Activated effector memory CD4-positive, alpha-beta T cell treated with Interleukin-2 at 50 U/mL for 16 hours (primary cell): ENCODE data around the gene ITGB4.

Experiments used
- DNase-seq: peaks from one replicate; pipeline ENCODE4 v3.0.0-alpha.2; 2020

The ITGB4 gene

DNA sequence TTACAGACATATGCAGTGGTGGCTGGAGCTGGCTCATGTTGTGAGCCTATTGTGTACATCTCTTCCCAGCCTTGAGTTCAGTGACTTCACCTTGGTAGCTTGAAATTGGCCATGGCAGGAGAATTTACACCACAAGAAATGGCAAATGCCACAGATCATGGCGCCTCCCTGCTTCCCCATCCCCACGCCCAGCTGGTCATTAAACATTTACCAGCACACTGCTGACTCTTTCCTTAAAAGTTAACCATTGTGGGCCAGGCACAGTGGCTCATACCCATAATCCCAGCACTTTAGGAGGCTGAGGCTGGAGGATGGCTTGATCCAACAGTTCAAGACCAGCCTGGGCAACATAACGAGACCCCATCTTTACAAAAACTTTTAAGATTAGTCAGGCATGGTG lies 22.6 kb upstream of the ITGB4 start:
- no peak for DNase-seq

DNA sequence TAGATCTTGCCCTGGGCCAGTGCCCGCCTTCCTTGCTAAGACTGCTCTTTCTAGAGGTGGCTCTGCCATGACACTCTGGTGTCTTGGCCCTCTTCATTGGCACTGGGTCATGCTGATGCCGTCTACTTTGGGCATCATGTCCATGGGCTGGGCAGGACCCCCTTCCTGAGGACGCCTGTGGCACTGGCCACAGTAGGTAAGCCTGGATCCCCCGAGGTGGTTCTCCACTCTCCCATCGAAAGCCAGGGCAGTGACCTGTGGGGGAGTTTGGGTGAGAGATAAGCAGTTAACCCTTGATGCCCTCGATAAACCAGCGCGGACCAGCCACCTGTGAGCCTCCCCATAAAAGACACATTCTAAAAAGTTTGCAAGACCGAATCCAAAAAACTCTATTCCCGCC lies 20.0 kb upstream of the ITGB4 start:
- no peak for DNase-seq

DNA sequence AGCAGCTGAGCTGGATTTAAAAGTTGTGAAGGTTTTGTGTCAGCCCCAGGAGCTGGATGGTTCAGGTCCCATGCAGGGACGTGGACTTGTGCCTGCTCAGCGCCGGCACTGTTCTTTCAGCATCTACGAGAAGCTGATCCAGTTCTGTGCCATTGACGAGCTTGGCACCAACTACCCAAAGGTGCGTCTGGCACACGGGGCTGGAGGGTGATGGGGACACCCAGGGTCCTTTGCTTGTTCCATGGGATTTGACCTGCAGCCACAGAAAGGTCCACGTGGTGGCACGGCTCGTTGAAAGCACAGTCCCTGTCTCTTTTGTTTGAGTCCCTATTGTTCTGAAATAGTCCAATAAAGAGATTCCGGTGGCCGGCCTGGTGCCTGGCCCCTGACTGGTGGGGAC lies 18.1 kb upstream of the ITGB4 start:
- DNase-seq: no peak

DNA sequence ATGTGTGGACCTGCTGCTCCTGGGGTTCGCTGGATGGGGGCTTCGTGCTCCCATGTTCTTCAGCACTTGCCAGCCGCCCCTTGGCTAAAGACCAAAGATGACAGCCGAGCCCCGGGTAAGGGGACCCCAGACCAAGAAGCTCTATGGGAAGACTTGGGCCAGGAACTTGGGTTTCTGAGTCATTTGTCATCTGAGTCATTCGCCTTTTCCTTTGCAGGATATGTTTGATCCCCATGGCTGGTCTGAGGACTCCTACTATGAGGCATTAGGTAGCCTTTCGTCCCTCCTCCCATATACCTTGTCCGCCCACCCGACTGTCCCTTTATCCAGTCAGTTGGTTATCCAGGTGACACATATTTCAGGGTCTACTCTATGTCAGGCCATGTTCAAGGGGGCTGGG lies 17.7 kb upstream of the ITGB4 start:
- DNase-seq: no peak

DNA sequence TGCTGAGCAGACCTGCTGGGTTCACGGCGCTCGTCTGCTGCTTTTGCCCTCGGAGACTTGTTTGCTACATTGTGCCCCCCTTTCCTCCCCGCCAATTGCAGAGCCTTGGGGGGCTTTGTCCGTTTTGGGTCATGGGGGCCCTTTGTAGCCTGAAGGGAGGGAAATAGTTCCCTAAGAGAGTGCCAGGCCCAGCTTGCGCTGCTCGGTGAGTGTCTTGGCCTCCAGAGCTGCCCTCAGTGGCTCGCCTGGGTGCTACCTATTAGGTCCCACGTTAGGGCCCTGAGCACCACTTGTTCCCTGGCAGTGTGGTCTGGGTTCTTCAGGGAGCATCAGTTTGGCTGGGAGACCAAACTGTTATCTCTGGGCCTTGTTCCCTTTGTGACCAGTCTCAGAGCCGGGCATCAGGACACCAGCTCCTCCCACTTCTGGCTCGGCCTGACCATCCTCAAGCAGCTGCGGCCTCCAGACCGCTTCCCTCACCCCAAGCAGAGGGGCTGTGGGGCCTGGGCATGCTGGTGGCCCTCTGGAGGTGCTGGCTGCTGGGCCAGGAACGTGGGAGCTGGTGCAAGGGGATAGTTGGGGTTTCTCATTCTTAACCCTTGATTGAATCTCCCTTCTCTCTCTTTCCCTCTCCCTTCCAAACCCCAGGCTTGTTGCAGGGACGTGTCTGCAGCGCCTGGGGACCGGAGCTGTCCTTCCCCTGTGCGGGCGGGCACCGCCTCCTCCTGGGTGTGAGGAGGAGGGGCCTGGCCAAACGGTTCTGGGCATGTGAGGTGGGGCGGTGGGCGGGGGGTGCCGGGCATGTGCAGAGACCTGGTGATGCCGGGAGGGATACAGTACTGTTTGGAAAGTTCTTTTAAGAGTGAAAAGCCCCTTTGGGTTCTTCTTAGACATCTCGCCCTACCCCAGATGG lies 16.0 kb upstream of the ITGB4 start:
- DNase-seq: no peak

DNA sequence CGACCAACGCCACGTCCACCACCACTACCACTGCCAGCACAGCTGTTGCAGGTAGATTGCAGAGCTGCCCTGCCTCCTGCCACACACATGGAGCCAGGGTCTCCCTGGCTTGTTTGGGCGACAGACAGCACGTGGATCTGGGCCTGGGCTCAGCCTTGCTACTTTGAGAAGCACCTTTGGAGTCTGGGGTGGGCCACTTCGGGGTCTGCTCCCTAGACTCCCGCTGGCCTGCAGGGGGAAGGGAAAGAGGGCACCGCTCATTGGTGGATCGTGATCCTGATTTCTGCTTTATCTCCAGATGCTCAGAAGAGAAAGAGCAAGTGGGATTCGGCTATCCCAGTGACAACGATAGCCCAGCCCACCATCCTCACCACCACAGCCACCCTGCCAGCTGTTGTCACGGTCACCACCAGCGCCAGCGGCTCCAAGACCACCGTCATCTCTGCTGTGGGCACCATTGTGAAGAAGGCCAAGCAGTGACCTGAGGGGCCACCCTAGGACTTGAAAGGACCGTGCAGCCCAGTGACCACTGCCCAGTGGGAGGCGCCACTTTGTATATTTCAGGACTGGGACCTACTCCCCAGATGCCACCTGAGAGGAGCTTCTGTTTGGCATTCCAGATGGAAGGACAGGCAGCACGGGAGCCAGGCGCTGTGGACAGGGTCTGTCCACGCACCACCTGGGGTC lies 15.1 kb upstream of the ITGB4 start:
- DNase-seq: no peak

DNA sequence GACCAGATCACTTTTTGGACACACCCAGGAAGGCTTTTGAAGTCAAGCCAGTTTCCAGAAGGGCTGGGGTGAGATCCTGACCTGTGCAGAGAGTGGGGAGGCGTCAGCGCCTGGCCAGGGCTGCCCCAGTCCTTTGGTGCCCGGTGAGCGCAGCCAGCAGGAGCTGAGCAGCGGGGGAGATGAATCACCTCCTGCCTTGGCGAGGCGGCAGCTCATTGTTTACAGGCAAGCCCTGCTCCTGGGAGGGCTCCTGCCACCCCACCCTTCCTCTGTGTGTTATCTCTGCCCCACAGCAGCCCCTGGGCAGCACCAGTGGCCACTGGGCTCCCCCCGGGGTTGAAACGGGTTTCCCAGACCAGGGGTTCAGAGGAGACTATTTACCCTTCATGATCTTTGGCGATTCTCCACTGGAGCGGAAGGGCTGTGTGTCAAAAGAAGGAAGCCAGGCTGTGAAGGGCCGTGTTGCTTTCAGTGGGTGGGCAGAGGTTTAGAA lies 14.1 kb upstream of the ITGB4 start:
- DNase-seq: no peak

DNA sequence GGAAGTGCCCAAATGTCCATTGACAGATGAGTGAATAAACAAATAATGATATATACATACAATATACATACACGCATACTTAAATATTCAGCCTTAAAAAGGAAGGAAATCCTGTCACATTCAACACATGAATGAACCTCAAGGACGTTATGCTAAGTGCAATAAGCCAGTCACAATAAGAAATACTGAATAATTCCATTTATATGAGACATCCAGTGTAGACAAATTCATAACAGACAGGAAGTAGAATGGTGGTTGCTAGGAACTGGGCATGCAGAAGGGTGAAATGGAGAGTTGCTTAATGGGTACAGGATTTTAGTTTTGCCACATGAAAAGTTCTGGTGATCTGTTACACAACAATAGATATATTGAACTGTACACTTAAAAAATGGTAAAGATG lies 8.8 kb upstream of the ITGB4 start:
- no peak for DNase-seq

DNA sequence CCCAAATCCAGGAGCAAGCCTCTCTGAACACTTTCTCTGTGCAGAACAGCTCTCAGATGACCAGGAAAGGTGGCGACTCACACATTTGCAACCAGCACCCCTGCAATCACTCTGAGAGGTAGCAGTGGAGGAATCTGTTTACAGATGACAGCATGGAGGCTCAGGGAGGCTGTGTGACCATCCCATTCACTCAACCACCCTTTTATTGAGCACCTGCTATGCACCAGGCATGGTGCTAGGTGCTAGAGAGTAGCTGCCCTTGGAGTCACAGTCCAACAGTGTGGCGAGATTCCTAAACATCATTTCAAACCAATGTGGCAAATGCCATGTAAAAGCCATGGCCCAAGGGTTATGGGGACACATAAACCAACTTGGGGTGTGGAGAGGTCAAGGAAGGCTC lies 1.5 kb upstream of the ITGB4 start:
- no peak for DNase-seq

DNA sequence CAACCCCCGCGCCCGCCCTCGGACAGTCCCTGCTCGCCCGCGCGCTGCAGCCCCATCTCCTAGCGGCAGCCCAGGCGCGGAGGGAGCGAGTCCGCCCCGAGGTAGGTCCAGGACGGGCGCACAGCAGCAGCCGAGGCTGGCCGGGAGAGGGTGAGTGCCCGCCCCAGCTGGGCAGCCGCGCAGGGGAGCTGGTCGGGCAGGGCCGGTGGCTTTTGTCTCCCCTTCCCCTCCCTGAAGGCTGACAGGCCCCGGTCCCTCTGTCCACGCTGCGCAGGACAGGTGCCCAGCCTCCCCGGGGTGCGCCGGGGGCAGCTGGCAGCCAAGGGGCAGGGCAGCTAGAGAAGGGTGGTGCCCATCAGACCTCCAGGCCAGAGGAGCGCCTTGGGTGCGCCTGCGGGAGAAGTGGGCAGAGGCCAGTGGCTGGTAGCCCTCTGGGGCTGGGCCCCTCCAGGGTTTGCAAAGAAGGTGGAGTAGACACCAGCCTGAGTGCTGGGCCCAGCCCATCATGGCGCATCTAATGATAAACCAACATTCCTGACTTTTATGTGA lies 278 bp downstream of the ITGB4 start:
- DNase-seq: no peak

DNA sequence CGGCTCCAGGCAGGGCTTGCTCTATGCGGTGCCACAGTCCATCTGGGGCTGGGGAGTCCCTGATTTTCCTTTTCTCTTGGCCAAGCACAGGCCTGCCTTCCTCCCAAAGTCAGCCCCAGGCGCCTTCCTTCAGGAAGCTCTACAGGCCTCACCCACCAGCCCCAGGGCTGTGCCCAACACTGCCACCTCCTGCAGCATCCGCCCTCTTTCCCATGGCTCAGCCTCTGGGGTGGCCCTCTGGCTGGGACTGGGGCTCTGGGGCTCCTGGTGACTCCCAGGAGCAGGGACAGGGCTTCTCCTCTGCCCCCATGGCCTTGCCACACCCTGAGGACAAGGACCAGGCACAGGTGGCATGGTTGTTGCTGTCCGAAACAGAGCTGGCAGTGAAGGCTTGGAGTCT lies 817 bp downstream of the ITGB4 start:
- no peak for DNase-seq

DNA sequence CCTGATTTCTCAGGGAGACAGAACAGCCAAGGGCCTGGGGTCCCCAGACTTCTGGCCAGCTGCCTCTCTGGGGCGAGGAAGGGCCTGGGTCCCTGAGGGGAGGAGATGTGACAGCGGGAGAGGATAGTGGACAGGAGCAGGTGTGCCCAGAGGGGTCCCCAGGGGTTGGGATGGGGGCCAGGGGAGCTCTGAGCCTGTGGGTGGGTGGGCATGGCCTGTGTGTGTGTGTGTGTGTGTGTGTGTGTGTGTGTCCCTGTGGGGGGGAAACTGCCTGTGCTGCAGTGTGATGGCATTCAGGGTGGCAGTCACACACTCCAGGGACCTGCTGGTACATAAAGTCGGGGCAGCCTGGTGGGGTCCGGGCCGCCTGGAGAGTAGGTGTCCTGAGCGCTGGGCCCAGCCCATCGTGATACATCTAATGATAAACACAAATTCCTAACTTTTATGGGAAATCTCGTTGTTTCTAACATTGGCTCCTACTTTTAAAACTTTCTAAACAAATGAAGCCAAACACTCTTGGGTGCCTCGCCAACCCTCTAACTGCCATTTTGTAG lies 1.4 kb downstream of the ITGB4 start:
- no peak for DNase-seq

DNA sequence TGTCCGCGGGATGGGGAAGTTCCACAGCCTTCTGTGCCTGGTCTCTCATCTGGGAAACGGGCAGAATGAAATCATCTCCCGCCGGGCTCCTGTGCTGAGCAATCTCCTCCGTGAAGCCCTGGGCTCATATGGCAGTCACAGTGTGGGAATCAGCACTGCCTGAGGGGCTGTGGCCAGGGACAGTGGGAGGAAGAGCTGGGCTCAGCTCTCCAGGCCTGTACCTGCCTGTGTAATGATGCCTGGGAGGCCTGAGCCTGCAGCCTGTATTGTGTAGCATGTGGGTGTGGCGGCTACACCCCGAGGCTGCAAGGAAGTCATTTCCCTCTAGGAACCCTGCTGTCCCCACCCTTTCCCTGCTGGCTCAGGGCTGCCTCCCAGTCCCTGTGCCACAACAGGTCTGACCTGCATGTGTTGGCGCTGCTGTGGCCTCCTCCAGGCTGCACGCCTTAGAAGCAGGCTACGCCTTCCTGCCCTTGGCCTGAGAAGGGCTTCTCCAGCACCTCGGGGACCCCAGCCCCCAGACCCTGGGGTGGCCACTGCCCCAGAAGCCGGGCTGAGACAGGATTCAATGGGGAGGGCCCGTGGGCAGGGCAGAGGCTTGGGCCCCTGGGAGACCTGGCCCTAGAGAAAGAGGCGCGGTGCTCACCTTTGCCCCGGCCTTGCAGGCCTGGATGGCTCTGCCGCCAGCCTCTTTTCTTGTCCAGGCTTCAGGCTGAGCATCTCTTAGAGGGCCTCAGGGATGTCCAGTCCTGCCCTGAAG lies 2.1 kb downstream of the ITGB4 start:
- no peak for DNase-seq

DNA sequence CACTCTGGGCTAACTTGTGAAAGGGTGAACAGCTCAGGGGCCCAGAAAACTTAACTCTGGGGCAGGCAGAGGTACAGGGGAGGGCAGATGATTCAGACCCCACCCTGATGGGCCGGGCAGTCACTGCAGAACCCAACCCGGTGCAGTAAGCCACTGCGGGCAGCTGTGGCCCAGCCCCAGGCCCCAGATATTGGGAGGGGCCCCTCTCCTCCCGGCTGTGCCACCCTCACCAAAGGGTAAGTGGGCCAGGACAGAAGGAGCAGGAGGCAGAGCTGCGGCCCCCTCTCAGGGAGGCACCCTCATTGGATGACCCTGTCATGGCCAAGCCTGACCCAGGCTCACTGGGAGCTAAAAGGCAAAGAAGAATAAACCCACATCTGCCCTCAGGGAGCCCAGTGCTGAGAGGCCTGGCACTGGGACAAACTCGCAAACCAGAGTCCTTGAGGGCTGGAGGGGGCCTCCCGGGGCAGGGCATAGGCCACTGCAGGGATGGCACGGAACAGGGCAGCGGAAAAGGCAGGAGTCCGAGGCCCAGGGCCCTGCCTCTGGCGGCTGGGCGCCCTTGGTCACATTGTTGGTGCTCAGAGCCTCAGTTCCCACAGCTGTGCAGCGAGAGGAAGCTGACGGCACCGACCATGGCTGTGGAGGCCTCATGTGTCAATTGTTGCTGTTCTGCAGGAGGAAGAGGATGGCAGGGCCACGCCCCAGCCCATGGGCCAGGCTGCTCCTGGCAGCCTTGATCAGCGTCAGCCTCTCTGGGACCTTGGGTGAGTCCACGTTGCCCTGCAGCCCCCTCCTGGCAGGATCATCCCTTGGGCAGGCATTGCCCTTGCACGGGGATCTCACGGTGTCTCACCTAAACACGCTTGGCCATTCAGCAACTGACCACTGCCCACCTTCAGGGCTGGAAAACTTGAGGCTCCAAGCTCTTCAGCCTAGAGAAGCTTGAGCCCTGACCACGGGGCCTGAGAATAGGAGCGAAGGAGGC lies 3.1 kb downstream of the ITGB4 start:
- no peak for DNase-seq

DNA sequence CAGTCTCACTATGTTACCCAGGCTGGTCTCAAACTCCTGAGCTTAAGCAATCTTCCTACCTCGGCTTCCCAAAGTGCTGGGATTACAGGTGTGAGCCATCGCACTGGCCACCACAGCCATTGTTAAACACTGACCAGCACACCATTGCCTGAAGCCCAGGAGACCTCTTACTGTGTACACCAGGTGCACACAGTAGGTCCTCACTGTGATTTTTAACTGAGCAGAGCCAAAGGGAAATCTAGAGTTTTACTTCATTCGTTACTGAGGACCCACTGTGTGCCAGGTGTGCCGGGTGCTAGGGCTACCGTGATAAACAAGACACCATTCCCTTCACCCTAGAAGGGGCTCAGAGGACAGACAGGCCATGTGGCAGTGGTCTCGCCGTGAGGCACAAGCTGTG lies 4.2 kb downstream of the ITGB4 start:
- no peak for DNase-seq

DNA sequence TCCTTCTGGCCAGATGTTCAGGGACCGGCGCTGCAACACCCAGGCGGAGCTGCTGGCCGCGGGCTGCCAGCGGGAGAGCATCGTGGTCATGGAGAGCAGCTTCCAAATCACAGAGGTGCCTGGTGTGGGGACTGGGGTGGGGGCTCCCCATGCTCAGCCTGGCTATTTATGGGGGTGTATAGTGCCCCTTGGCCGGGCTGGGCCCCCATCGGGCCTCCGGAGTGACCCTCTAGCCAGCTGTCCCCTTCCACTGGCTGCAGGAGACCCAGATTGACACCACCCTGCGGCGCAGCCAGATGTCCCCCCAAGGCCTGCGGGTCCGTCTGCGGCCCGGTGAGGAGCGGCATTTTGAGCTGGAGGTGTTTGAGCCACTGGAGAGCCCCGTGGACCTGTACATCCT lies 6.1 kb downstream of the ITGB4 start:
- DNase-seq: no peak

DNA sequence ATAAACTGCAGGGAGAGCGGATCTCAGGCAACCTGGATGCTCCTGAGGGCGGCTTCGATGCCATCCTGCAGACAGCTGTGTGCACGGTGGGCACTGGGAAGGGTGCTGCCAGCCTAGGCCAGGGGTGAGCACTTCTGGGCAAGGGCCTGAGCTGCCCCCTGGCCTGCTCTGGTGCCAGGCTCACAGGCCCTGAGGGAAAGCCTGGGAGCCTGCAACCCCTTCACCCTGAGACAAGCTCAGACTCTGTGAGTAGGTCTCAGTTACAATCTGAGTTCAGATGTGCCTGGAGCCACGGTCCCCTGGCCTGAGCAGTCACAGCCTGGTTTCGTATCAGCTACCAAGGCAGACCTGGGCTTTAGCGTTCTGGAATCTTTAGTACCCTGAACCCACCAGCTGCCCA lies 8.1 kb downstream of the ITGB4 start:
- DNase-seq: no peak

DNA sequence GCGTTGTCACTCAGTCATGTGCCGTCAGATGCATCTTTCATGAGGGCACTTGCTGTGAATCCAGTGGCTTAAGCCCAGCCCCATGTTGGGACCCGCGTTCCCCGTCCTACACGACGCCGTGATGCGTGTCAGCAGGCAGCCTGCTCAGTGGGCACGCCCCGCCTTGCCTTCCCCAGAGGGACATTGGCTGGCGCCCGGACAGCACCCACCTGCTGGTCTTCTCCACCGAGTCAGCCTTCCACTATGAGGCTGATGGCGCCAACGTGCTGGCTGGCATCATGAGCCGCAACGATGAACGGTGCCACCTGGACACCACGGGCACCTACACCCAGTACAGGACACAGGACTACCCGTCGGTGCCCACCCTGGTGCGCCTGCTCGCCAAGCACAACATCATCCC lies 8.8 kb downstream of the ITGB4 start:
- DNase-seq: no peak

DNA sequence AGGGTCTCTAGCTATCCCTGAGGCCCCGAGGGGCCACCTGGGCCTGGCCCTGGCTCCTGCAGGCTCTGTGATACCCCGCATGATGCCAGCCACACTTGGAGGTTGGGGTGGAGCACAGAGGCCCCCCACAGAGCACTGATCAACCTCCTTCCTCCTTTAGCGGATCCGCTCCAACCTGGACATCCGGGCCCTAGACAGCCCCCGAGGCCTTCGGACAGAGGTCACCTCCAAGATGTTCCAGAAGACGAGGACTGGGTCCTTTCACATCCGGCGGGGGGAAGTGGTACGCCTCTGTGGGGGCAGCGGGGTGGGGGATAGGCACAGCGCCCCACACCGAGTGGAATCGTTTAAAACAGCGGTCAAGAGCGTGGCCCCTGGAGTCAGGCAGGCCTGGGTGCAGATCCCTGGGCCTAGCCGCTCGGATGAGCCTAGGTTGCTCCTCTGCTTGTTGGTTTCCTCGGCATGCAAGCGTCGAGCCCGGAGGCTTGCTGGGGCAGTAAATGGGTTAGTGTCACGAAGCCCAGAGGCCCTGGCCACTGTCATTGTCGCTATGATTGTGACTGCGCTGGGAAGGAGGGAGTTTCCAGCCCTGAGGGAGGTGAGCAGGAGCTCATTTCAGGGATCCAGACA lies 9.9 kb downstream of the ITGB4 start:
- no peak for DNase-seq

DNA sequence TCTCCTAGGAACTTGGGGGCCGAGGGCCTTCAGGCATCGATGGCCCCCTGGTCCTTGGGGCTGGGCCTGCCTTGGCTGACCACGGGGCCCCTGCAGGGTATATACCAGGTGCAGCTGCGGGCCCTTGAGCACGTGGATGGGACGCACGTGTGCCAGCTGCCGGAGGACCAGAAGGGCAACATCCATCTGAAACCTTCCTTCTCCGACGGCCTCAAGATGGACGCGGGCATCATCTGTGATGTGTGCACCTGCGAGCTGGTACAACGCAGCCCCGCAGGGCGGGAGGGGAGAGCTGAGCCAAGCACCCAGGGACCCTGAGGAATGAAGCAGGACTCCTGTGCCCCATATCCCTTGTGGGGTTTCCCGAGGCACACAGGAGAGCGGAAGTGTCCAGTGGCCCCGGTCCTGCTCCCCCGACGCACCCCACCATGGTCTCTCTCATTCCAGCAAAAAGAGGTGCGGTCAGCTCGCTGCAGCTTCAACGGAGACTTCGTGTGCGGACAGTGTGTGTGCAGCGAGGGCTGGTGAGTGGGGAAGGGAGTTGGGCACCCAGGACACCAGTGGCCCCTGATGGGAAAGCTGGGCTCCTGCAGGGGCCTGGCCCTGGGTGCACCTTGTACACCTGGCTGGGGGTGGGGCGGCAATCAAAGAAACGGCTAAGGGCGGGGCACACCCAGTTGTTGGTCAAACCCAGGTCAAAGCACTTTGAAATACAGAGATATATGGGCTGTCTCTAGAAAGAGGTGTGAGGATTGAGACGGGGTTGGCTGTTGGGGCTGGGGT lies 10.6 kb downstream of the ITGB4 start:
- no peak for DNase-seq
